ENCODE results near the gene COL15A1. TPM values are rescaled to one million over a fixed set of nuclear protein-coding genes. Genes with fewer than 3 reads are reported as not detected.

The COL15A1 gene
- total and polyA plus RNA-seq, 5 donors from 2014 or later: 0.03 to 0.10 (median 0.06) TPM; not detected in 2

- Mint-ChIP-seq H3K4me1 (peaks cover 0 to 22% (median 9%) of the 10 kb centered on the region in 4 donors), H3K27me3 (peaks cover 4% of the 10 kb centered on the region), H3K9me3 (no peaks in the 10 kb centered on the region), H3K27ac (peak overlapping the region; percentile 20 to 52 (median 20)), H3K4me3 (no peak overlapping the region), H3K36me3 (no peaks in the 10 kb centered on the region)
- DNase-seq (no peak), ATAC-seq (ENCODE audit: low read depth in 2 of 2) (no peak)
- H3K27me3 ChIP-seq (ENCODE audit: control insufficient read depth, insufficient read depth, low read length): no peaks in the 10 kb centered on the region
- H3K4me1 ChIP-seq (ENCODE audit: control insufficient read depth, insufficient read depth, low read length, poor library complexity, severe bottlenecking): no peaks in the 10 kb centered on the region
- no peak overlapping the region for H3K4me3 ChIP-seq (ENCODE audit: low read depth, low read length)
- no peak overlapping the region for H3K27ac ChIP-seq (ENCODE audit: insufficient read depth, low read length, poor library complexity, severe bottlenecking)
- no peaks in the 10 kb centered on the region for H3K9me3 ChIP-seq (ENCODE audit: control insufficient read depth in 2 of 2, low read length in 2 of 2)
- no peaks in the 10 kb centered on the region for H3K36me3 ChIP-seq (ENCODE audit: control insufficient read depth, insufficient read depth, low read length)
These were observed 77.2 kb downstream of the COL15A1 start for GRCh38 chr9:99020786-99021436.

DNA sequence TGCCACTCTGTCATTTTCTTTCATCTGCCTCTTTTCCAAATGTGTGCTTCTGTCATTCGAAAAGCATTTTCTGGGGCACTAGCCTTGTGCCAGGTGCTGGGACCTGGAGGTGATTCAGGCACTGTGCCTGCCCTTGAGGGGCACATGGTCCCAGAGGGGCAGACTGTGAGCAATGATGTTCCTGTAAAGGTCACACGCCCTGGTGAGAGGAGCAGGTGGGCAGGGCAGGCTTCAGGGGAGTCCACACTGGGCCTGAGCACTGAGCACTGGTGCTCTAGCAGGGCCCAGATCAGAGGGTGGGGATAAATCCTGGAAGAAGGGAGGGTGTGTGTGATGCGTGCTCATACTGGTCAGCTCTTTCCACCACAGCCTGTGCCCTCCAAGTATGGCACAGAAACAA lies 77.8 kb downstream of the COL15A1 start:
- peak overlapping the region; percentile 20 to 52 (median 20) for H3K27ac Mint-ChIP-seq
- no peaks in the 10 kb centered on the region for H3K9me3 ChIP-seq (ENCODE audit: control insufficient read depth in 2 of 2, low read length in 2 of 2)
- no peaks in the 10 kb centered on the region for H3K36me3 ChIP-seq (ENCODE audit: control insufficient read depth, insufficient read depth, low read length)
- no peak overlapping the region for H3K27ac ChIP-seq (ENCODE audit: insufficient read depth, low read length, poor library complexity, severe bottlenecking)
- no peaks in the 10 kb centered on the region for H3K9me3 Mint-ChIP-seq
- H3K4me1 ChIP-seq (ENCODE audit: control insufficient read depth, insufficient read depth, low read length, poor library complexity, severe bottlenecking): peaks cover 2% of the 10 kb centered on the region
- no peak overlapping the region for H3K4me3 ChIP-seq (ENCODE audit: low read depth, low read length)
- DNase-seq (no peak), ATAC-seq (ENCODE audit: low read depth in 2 of 2) (no peak)
- H3K4me3 Mint-ChIP-seq: no peak overlapping the region
- H3K4me1 Mint-ChIP-seq: peaks cover 2 to 27% (median 11%) of the 10 kb centered on the region in 4 donors
- H3K36me3 Mint-ChIP-seq: peaks cover under 1% of the 10 kb centered on the region
- no peaks in the 10 kb centered on the region for H3K27me3 ChIP-seq (ENCODE audit: control insufficient read depth, insufficient read depth, low read length)
- H3K27me3 Mint-ChIP-seq: peaks cover 4% of the 10 kb centered on the region

- Mint-ChIP-seq H3K27ac (peak overlapping the region in 2 of 3 donors; percentile 6 to 68), H3K9me3 (no peaks in the 10 kb centered on the region), H3K27me3 (peaks cover 4% of the 10 kb centered on the region), H3K4me3 (no peak overlapping the region), H3K4me1 (peaks cover 9 to 42% (median 27%) of the 10 kb centered on the region in 4 donors), H3K36me3 (peaks cover 4% of the 10 kb centered on the region)
- H3K4me3 ChIP-seq (ENCODE audit: low read depth, low read length): no peak overlapping the region
- no peak overlapping the region for H3K27ac ChIP-seq (ENCODE audit: insufficient read depth, low read length, poor library complexity, severe bottlenecking)
- no peaks in the 10 kb centered on the region for H3K27me3 ChIP-seq (ENCODE audit: control insufficient read depth, insufficient read depth, low read length)
- ATAC-seq (ENCODE audit: low read depth in 2 of 2): no peak
- peaks cover 19% of the 10 kb centered on the region for H3K4me1 ChIP-seq (ENCODE audit: control insufficient read depth, insufficient read depth, low read length, poor library complexity, severe bottlenecking)
- DNase-seq: no peak
- H3K36me3 ChIP-seq (ENCODE audit: control insufficient read depth, insufficient read depth, low read length): no peaks in the 10 kb centered on the region
- H3K9me3 ChIP-seq (ENCODE audit: control insufficient read depth in 2 of 2, low read length in 2 of 2): no peaks in the 10 kb centered on the region
These were observed 79.5 kb downstream of the COL15A1 start for GRCh38 chr9:99023231-99023630.

DNA sequence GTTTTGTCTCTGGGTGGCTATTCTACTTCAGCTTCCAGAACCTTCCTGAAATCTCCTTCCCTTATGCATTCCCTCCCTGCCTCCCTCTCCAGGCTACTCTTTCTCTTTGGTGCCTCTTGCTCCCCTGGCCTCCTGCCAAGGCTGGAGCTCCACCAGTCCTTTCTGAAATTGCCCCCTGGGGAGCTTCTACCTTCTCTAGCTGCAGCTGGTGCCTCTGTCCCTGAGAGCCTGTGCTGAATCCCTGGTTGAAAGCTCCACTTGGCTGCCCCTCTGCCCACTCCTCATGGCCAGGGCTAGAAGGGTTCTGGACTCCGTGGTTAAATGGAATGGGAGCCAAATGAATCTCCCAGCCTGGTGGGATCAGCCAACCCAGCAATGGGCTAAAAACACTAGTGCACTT lies 80.1 kb downstream of the COL15A1 start:
- no peak overlapping the region for H3K27ac ChIP-seq (ENCODE audit: insufficient read depth, low read length, poor library complexity, severe bottlenecking)
- peaks cover 19% of the 10 kb centered on the region for H3K4me1 ChIP-seq (ENCODE audit: control insufficient read depth, insufficient read depth, low read length, poor library complexity, severe bottlenecking)
- H3K27me3 ChIP-seq (ENCODE audit: control insufficient read depth, insufficient read depth, low read length): no peaks in the 10 kb centered on the region
- DNase-seq (no peak), ATAC-seq (ENCODE audit: low read depth in 2 of 2) (no peak)
- Mint-ChIP-seq H3K27ac (no peak overlapping the region), H3K4me3 (no peak overlapping the region), H3K36me3 (peaks cover 4% of the 10 kb centered on the region), H3K9me3 (no peaks in the 10 kb centered on the region), H3K4me1 (peaks cover 9 to 40% (median 23%) of the 10 kb centered on the region in 4 donors), H3K27me3 (peaks cover 4% of the 10 kb centered on the region)
- no peaks in the 10 kb centered on the region for H3K9me3 ChIP-seq (ENCODE audit: control insufficient read depth in 2 of 2, low read length in 2 of 2)
- H3K4me3 ChIP-seq (ENCODE audit: low read depth, low read length): no peak overlapping the region
- H3K36me3 ChIP-seq (ENCODE audit: control insufficient read depth, insufficient read depth, low read length): no peaks in the 10 kb centered on the region

DNA sequence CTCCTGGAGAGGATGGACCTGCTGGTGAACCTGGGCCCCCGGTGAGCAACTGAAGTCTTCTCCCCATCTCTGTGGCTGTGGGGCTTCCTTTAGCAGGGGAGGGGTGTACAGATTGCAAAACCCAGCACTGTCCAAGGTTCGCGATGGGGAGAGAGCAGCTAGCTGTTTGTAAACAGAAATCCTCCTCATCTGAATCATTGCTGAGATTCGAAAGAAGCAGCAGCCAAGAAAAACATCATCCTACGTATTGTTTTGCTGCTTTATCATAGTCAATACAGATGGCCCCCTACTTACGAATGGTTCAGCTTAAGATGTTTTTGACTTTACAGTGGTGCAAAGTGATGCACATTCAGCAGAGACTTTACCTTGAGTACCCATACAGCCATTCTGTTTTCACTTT lies 81.3 kb downstream of the COL15A1 start:
- no peak overlapping the region for H3K27ac ChIP-seq (ENCODE audit: insufficient read depth, low read length, poor library complexity, severe bottlenecking)
- peaks cover 9 to 39% (median 21%) of the 10 kb centered on the region in 4 donors for H3K4me1 Mint-ChIP-seq
- peaks cover 4% of the 10 kb centered on the region for H3K27me3 Mint-ChIP-seq
- H3K4me1 ChIP-seq (ENCODE audit: control insufficient read depth, insufficient read depth, low read length, poor library complexity, severe bottlenecking): peaks cover 19% of the 10 kb centered on the region
- H3K9me3 Mint-ChIP-seq: no peaks in the 10 kb centered on the region
- peak overlapping the region in 1 of 3 donors; percentile 14 for H3K27ac Mint-ChIP-seq
- H3K9me3 ChIP-seq (ENCODE audit: control insufficient read depth in 2 of 2, low read length in 2 of 2): no peaks in the 10 kb centered on the region
- no peaks in the 10 kb centered on the region for H3K27me3 ChIP-seq (ENCODE audit: control insufficient read depth, insufficient read depth, low read length)
- H3K4me3 Mint-ChIP-seq: no peak overlapping the region
- peaks cover 4% of the 10 kb centered on the region for H3K36me3 Mint-ChIP-seq
- DNase-seq (peak in 1 of 3 donors; percentile 18), ATAC-seq (ENCODE audit: low read depth in 2 of 2) (no peak)
- no peak overlapping the region for H3K4me3 ChIP-seq (ENCODE audit: low read depth, low read length)
- no peaks in the 10 kb centered on the region for H3K36me3 ChIP-seq (ENCODE audit: control insufficient read depth, insufficient read depth, low read length)

DNA sequence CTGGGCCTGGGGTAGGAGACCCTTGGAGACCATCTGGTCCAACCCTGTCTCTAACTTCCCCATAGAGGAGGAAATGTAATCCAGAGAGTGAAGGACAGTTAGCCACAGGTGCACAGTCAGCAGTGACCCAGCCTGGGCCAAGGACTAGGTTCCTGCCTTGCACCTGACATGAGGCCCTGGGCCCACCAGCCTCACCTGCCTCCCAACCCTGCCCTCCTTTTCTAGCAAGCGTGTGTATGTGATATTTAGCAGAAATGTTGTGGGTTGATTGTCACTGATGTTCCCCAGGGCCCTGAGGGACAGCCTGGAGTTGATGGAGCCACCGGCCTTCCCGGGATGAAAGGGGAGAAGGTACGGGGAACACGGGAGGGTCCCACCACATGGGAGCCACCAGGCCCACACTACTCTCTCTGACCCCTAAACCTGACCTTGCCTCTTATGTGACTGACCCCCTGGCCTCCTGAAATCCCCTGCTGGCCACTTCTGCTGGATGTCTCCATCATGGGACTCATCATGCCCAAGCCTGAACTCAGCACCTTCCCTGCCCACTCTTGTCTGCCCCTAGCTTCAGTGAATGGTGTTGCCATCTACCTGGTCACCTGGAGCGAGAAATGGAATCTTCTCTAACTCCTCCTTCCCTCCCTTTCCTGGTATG lies 82.0 kb downstream of the COL15A1 start:
- Histone ChIP-seq H3K27ac (ENCODE audit: insufficient read depth, low read length, poor library complexity, severe bottlenecking) (no peak overlapping the region), H3K36me3 (ENCODE audit: control insufficient read depth, insufficient read depth, low read length) (no peaks in the 10 kb centered on the region), H3K9me3 (ENCODE audit: control insufficient read depth in 2 of 2, low read length in 2 of 2) (no peaks in the 10 kb centered on the region), H3K4me1 (ENCODE audit: control insufficient read depth, insufficient read depth, low read length, poor library complexity, severe bottlenecking) (peaks cover 19% of the 10 kb centered on the region), H3K4me3 (ENCODE audit: low read depth, low read length) (no peak overlapping the region), H3K27me3 (ENCODE audit: control insufficient read depth, insufficient read depth, low read length) (no peaks in the 10 kb centered on the region)
- no peak for ATAC-seq (ENCODE audit: low read depth in 2 of 2)
- Mint-ChIP-seq H3K9me3 (no peaks in the 10 kb centered on the region), H3K4me3 (no peak overlapping the region), H3K4me1 (peaks cover 9 to 39% (median 21%) of the 10 kb centered on the region in 4 donors), H3K36me3 (peaks cover 4% of the 10 kb centered on the region), H3K27ac (peak overlapping the region in 2 of 3 donors; percentile 14 to 79), H3K27me3 (peaks cover 4% of the 10 kb centered on the region)
- DNase-seq: no peak

- peak in 1 of 3 donors; percentile 55 for DNase-seq
- Histone ChIP-seq H3K27me3 (ENCODE audit: control insufficient read depth, insufficient read depth, low read length) (no peaks in the 10 kb centered on the region), H3K36me3 (ENCODE audit: control insufficient read depth, insufficient read depth, low read length) (no peaks in the 10 kb centered on the region), H3K27ac (ENCODE audit: insufficient read depth, low read length, poor library complexity, severe bottlenecking) (no peak overlapping the region), H3K4me3 (ENCODE audit: low read depth, low read length) (no peak overlapping the region), H3K9me3 (ENCODE audit: control insufficient read depth in 2 of 2, low read length in 2 of 2) (no peaks in the 10 kb centered on the region), H3K4me1 (ENCODE audit: control insufficient read depth, insufficient read depth, low read length, poor library complexity, severe bottlenecking) (peaks cover 19% of the 10 kb centered on the region)
- ATAC-seq (ENCODE audit: low read depth in 2 of 2): peak; percentile 27 to 28
- Mint-ChIP-seq H3K36me3 (peaks cover 4% of the 10 kb centered on the region), H3K27me3 (peaks cover 4% of the 10 kb centered on the region), H3K27ac (peak overlapping the region; percentile 12 to 79 (median 59)), H3K9me3 (no peaks in the 10 kb centered on the region), H3K4me1 (peaks cover 9 to 39% (median 21%) of the 10 kb centered on the region in 4 donors), H3K4me3 (peak overlapping the region in 3 of 4 donors; percentile 0 to 17 (median 7))
These were observed 82.7 kb downstream of the COL15A1 start for GRCh38 chr9:99026271-99026955.

Data from CD4-positive, CD25-positive, alpha-beta regulatory T cell (primary cell).